Measurements from ENCODE around the gene GAGE2A. TPM values are rescaled to one million over a fixed set of nuclear protein-coding genes. Genes with fewer than 3 reads are reported as not detected.
"Not testable (repeated sequence)": the region's sequence is repeated elsewhere in the genome, so short reads cannot be mapped to it uniquely, and the experiment has no call there.

The GAGE2A gene, protein sequence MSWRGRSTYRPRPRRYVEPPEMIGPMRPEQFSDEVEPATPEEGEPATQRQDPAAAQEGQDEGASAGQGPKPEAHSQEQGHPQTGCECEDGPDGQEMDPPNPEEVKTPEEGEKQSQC
- polyA plus RNA-seq (ENCODE audit: insufficient read length in 10 of 10): not detected
- long read RNA-seq, donor 1: 0 reads
- long read RNA-seq, donor 2: 0 reads
- long read RNA-seq, donor 3: 0 reads
- long read RNA-seq, donor 4: 0 reads
- long read RNA-seq, donor 5: 0 reads
- long read RNA-seq, donor 6: 0 reads
- long read RNA-seq, donor 7: 0 reads
- long read RNA-seq, donor 8: 0 reads
- long read RNA-seq, donor 9: 0 reads

DNA sequence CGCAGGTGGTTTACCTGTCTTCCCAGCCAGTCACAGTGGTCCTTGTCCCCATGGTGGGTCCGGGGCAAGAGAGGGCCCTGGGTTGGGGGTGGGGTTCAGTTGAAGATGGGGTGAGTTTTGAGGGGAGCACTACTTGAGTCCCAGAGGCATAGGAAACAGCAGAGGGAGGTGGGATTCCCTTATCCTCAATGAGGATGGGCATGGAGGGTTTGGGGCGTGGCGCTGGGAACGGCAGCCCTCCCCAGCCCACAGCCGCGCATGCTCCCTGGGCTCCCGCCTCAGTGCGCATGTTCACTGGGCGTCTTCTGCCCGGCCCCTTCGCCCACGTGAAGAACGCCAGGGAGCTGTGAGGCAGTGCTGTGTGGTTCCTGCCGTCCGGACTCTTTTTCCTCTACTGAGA lies at the start of gene GAGE2A:
GAGE2A (plus strand) TSS at position 301 of the 400 bp plus-strand sequence. CDS start 1,155 bp downstream, outside the sequence.
- DNase-seq: not testable (repeated sequence)

DNA sequence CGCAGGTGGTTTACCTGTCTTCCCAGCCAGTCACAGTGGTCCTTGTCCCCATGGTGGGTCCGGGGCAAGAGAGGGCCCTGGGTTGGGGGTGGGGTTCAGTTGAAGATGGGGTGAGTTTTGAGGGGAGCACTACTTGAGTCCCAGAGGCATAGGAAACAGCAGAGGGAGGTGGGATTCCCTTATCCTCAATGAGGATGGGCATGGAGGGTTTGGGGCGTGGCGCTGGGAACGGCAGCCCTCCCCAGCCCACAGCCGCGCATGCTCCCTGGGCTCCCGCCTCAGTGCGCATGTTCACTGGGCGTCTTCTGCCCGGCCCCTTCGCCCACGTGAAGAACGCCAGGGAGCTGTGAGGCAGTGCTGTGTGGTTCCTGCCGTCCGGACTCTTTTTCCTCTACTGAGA lies 47.9 kb upstream of the GAGE2A start, which contains the start of gene GAGE12D:
GAGE12D (plus strand) TSS at position 301 of the 400 bp plus-strand sequence. CDS start 1,155 bp downstream, outside the sequence.
- DNase-seq: not testable (repeated sequence)

DNA sequence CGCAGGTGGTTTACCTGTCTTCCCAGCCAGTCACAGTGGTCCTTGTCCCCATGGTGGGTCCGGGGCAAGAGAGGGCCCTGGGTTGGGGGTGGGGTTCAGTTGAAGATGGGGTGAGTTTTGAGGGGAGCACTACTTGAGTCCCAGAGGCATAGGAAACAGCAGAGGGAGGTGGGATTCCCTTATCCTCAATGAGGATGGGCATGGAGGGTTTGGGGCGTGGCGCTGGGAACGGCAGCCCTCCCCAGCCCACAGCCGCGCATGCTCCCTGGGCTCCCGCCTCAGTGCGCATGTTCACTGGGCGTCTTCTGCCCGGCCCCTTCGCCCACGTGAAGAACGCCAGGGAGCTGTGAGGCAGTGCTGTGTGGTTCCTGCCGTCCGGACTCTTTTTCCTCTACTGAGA lies 38.3 kb upstream of the GAGE2A start, which contains the start of gene GAGE12E:
GAGE12E (plus strand) TSS at position 301 of the 400 bp plus-strand sequence. CDS start 1,155 bp downstream, outside the sequence.
- not testable (repeated sequence) for DNase-seq

DNA sequence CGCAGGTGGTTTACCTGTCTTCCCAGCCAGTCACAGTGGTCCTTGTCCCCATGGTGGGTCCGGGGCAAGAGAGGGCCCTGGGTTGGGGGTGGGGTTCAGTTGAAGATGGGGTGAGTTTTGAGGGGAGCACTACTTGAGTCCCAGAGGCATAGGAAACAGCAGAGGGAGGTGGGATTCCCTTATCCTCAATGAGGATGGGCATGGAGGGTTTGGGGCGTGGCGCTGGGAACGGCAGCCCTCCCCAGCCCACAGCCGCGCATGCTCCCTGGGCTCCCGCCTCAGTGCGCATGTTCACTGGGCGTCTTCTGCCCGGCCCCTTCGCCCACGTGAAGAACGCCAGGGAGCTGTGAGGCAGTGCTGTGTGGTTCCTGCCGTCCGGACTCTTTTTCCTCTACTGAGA lies 28.8 kb upstream of the GAGE2A start, which contains the start of gene GAGE12F:
GAGE12F (plus strand) TSS at position 301 of the 400 bp plus-strand sequence. CDS start 1,155 bp downstream, outside the sequence.
- DNase-seq: not testable (repeated sequence)

DNA sequence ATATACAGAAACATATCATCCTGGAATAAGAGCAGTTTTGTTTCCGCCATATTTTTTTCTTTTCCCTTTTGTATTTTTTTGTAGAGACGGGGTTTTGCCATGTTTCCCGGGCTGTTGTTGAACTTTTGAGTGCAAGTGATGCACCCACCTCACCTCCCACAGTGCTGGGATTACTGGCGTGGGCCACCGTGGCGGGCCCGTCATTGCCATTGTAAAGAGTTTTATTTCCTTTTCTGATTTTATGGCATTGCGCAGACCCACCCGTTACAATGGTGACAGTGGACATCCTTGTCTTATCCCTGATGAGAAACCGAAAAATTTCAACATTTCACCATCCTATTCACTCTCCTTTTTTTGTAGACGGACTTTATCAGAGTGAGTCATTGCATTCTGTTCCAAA lies 20.6 kb upstream of the GAGE2A start:
- not testable (repeated sequence) for DNase-seq

DNA sequence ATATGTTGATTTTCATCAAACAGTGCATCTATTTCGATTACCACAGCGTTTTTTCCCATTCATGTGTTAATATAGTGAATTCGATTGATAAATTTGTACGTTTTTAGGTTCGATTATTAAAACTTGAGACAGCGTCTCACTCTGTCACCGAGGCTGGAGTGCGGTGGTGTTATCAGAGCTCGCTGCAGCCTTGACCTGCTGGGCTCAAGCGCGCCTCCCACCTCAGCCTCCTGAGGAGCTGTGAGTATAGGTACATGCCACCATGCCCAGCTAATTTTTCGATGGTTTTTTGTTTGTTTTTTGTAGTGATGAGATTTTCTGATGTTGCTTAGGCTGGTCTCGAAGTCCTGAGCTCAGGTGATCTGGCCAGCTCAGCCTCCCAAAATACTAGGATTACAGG lies 20.1 kb upstream of the GAGE2A start:
- not testable (repeated sequence) for DNase-seq

DNA sequence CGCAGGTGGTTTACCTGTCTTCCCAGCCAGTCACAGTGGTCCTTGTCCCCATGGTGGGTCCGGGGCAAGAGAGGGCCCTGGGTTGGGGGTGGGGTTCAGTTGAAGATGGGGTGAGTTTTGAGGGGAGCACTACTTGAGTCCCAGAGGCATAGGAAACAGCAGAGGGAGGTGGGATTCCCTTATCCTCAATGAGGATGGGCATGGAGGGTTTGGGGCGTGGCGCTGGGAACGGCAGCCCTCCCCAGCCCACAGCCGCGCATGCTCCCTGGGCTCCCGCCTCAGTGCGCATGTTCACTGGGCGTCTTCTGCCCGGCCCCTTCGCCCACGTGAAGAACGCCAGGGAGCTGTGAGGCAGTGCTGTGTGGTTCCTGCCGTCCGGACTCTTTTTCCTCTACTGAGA lies 19.2 kb upstream of the GAGE2A start, which contains the start of gene GAGE12G:
GAGE12G (plus strand) TSS at position 301 of the 400 bp plus-strand sequence. CDS start 1,155 bp downstream, outside the sequence.
- not testable (repeated sequence) for DNase-seq

DNA sequence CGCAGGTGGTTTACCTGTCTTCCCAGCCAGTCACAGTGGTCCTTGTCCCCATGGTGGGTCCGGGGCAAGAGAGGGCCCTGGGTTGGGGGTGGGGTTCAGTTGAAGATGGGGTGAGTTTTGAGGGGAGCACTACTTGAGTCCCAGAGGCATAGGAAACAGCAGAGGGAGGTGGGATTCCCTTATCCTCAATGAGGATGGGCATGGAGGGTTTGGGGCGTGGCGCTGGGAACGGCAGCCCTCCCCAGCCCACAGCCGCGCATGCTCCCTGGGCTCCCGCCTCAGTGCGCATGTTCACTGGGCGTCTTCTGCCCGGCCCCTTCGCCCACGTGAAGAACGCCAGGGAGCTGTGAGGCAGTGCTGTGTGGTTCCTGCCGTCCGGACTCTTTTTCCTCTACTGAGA lies 9.6 kb upstream of the GAGE2A start, which contains the start of gene GAGE12H:
GAGE12H (plus strand) TSS at position 301 of the 400 bp plus-strand sequence. CDS start 1,155 bp downstream, outside the sequence.
- DNase-seq: not testable (repeated sequence)

DNA sequence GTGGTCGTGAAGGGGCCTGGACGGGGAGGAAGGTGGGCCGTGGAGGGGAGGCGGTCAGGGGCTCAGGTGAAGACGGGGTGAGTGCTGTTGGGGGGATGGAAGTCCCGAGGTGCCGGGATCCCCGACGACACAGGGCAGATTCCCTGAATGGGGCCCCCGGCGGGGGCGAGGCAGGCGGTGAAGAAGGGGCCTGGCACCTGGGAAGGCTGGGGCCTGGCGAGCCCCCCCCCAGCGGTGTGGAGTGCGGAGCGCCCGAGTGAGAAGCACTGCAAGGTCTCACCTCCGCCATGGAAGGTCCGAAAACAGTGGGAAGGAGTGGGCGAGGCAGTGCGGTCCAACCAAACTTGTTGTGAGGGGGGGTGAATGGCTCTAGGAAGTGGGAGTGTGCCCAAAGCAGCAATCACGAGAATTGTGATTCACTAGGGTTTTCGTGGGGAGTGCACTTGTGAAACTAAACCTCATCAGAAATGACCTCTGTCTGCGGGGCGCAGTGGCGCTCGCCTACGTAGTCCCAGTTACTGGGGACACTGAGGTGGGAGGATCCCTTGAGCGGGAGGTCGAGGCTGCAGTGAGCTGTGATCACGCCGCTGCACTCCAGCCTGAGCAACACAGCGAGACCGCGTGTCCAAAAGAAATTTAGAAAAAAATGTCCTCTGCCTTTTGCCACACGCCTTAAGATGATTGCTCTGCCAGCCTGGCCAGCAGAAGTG lies 628 bp downstream of the GAGE2A start:
- DNase-seq: not testable (repeated sequence)

DNA sequence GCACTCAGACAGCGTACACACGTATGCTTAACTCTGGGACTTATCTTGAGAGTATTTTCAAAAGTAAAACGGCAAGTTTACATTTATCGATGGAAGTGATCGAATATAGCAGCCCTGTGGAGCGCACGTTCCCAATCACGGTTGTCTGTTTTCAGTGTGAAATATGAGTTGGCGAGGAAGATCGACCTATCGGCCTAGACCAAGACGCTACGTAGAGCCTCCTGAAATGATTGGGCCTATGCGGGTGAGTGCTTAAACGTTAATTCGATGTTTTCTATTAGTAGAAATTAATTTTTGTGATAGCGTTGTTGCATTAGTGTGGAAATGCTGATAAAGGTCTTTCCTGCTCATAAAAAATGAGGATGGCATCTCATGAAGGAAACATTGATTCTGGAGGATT lies 1.2 kb downstream of the GAGE2A start:
- not testable (repeated sequence) for DNase-seq

DNA sequence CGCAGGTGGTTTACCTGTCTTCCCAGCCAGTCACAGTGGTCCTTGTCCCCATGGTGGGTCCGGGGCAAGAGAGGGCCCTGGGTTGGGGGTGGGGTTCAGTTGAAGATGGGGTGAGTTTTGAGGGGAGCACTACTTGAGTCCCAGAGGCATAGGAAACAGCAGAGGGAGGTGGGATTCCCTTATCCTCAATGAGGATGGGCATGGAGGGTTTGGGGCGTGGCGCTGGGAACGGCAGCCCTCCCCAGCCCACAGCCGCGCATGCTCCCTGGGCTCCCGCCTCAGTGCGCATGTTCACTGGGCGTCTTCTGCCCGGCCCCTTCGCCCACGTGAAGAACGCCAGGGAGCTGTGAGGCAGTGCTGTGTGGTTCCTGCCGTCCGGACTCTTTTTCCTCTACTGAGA lies 9.4 kb downstream of the GAGE2A start, which contains the start of gene GAGE1:
GAGE1 (plus strand) TSS at position 301 of the 400 bp plus-strand sequence. CDS start 1,155 bp downstream, outside the sequence.
- not testable (repeated sequence) for DNase-seq

DNA sequence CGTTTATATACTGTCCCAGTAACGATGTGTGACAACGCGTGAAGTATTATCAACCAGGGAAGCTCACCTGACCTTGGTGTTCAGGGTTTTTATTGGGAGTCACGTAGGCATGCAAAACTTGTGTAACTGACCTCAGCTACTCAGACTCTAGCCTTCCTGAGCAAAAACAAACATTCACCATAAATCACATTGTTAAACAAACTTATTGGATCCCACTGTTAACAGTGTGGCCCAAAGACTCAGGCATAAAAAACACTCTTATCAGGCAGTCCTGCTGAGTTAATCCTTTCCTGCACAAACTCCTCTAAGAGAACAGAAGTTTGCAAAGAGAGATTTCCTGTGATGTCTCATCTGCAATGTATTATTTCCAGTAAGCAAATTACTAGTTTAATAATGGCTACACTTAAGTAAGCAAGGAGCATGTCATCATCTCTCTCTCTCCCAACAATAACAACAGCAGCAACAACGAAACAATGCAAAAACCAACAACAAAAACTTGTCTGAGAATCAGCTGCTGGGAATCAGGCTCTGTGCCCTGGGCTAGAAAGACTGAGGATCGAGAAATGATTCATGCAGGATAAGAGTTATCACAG lies 21.5 kb downstream of the GAGE2A start:
- no peak for DNase-seq

DNA sequence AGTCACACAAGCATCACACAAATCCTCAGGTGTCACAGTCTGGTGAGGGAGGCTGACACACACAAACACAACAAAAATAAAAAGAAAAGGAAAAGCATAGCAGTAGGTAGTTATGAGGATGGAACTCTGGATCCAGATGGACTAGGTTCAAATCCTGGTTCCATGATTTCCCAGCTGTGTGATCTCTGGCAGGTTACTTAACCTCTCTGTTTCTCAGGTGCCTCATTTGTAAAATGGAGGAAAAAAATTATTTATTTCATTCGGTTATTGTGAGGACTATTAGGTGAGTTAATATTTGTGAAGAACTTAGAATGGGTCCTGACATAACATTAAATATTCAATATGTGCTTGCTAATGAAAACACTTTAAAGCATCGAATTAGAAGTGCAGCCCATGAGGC lies 29.3 kb downstream of the GAGE2A start:
- DNase-seq: no peak

DNA sequence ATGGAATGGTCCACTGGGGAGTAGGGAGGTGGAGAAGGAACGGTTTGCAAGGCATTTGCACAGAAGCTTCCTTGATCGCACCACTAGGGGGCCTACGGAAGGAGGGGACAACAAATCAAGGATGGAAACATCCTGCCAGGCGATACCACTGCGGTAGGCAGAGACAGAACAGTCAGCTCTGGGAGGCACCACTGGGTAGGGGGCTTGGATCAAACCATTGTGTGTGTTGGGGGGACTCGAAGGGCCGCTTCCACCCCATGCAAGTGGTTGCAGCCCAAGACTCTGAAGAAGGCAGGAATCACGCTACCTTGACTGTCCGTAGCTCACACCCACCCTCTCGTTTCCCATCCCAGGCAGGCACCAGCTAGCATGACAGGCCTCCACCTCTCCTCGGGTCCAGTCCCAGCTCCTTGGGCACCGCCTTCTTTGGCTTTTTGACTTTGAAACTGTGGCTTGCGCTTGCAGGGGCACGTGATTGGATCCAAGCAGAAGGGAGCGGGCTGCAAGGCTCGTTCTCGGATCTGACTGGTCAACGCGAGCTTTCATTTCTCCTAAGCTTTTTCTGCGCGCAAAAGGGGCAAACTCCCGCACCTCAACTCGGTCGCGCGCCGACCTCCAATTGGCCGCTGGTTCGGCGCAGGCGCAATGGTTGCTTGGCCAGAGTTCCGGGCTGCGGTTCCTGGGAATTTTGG lies 37.9 kb downstream of the GAGE2A start:
- peak in 1 of 3 donors; percentile 3 for DNase-seq

DNA sequence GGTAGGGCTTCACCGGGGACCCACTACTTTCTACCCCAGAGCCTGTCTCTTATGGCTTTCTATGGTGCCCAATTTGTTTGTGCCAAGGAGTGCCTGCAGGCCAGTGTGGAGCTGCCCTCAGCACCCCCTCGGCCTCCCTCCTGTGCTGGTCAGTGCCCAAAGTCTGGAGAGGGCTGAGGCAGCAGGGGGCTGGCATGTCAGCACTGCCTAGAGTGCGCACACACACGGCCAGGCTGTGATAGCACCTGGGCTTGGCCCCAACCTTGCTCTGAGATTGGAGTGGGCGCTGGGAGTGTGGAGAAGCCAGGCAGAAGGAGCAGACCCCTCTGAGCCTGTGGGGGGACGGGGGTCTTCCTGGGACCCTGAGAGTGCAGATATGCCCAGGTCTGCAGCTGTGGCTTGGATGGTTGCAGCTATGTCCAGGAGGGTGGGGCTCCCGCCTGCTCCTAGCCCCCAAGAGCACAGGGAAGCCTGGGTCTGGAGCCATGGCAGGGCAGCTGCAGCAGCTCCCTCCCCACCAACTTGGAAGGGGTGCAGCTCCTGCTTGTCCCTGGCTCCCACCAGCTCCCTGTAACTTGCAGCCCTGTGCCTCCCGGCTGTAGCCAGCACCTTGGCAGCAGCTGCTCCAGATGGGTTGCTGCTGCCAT lies 55.8 kb downstream of the GAGE2A start:
- DNase-seq: no peak

Other genes with a start within 250 kb of the GAGE2A start
- gene GAGE12C, start 57.3 kb upstream of the GAGE2A start, polyA plus RNA-seq (ENCODE audit: insufficient read length in 10 of 10): not detected
- gene GAGE12D, start 47.8 kb upstream of the GAGE2A start, polyA plus RNA-seq (ENCODE audit: insufficient read length in 10 of 10): not detected
- gene GAGE12E, start 38.2 kb upstream of the GAGE2A start, polyA plus RNA-seq (ENCODE audit: insufficient read length in 10 of 10): not detected
- gene GAGE12F, start 28.7 kb upstream of the GAGE2A start, polyA plus RNA-seq (ENCODE audit: insufficient read length in 10 of 10): not detected
- not detected for gene GAGE12G, start 19.1 kb upstream of the GAGE2A start, polyA plus RNA-seq (ENCODE audit: insufficient read length in 10 of 10)
- not detected for gene GAGE12H, start 9.5 kb upstream of the GAGE2A start, polyA plus RNA-seq (ENCODE audit: insufficient read length in 10 of 10)
- gene GAGE1, start 9.5 kb downstream of the GAGE2A start, polyA plus RNA-seq (ENCODE audit: insufficient read length in 10 of 10): not detected
- gene PAGE1, start 106.5 kb downstream of the GAGE2A start, polyA plus RNA-seq (ENCODE audit: insufficient read length in 10 of 10): not detected
- under 1 TPM in 1 of 10 donors, not detected in 9; 0.42 TPM for gene PAGE4, start 239.8 kb downstream of the GAGE2A start, polyA plus RNA-seq (ENCODE audit: insufficient read length in 10 of 10)

Measured in muscle of back (tissue), 13 donors.